ENCODE results near the gene DIAPH3.
"Not testable (repeated sequence)": the region's sequence is repeated elsewhere in the genome, so short reads cannot be mapped to it uniquely, and the experiment has no call there.

DIAPH3 gene

DNA sequence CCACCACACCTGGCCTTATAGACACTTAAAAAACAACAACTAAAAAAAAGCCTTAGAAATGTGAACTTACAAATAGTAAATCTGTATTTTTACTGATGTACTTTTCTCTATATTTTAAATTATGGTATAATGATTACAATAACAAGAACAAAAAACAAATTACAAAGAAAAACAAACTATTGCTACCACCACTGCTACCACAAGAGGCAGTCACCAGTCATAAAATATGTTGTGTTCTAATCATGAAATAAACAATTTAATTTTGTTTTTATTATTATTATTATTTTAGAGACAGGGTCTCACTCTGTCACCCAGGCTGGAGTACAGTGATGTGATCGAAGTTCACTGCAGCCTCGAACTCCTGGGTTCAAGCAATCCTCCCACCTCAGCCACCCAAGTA lies 72.2 kb downstream of the DIAPH3 start:
- DNase-seq = no peak

DNA sequence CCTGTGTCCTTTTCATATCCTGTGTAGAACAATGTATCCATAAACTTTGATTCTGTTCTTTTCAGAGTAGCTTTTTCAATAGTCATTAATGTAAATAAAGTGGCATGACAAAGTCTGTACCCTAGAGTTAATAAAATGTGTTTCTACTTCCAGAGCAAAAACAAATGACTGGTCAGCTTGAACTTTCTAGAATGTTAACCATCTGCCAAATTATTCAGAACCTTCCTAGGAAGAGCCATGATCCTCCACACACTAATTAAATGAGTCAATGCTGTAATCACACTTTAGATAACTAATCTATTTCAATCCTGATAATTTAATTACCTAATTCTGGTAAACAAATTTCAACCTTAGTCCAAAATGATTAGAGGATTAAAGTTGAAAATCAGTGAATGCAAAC lies 73.2 kb downstream of the DIAPH3 start:
- no peak for DNase-seq

DNA sequence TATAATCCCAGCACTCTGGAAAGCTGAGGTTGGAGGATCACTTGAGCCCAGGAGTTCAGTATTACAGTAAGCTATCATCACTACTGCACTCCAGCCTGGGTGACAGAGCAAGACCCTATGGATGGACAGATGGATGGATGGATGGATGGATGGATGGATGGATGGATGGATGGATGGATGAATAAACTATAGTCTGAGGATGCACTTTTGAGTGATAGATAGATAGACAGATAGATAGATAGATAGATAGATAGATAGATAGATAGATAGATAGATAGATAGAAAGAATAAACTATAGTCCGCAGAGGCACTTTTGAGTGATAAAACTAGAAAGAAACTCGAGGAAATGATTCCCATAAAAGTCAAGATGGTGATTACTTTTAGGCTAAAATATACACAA lies 79.9 kb downstream of the DIAPH3 start:
- DNase-seq = not testable (repeated sequence)

DNA sequence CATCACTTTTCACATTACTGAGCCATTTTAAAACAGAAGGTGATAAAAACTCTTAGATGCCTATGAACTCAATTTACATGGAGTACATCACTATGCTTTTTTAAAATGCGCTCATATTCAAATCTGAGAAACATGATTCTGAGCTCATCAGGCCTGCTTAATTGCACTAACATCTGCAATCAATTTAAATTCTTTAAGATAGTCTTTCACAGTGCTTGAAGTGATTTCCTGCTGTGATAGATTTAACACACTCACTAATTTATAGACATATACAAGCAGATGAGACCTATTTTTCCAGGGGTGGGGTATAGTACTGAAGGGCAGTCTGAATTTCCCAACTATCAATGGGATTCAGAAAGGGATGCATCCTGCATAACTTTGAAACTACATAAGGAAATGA lies 82.9 kb downstream of the DIAPH3 start:
- no peak for DNase-seq

DNA sequence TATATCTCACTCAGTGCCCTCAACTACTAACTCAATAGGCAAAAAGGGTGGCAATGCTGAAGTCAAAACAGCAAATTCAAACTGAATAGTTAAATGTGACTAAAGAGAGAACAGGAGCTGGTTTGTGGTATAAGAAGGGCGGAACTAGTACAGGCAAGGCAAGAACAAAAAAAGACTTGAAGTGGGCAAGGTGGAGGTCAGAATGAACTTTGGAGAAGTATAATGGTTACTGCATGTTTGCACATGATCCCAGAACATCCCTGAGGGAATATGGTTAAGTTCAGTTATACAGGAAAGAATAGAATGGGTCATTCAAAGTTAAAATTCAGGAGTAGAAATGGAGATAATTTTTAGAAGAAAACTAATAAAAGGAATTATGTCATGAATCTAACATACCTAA lies 85.5 kb downstream of the DIAPH3 start:
- DNase-seq = no peak

DNA sequence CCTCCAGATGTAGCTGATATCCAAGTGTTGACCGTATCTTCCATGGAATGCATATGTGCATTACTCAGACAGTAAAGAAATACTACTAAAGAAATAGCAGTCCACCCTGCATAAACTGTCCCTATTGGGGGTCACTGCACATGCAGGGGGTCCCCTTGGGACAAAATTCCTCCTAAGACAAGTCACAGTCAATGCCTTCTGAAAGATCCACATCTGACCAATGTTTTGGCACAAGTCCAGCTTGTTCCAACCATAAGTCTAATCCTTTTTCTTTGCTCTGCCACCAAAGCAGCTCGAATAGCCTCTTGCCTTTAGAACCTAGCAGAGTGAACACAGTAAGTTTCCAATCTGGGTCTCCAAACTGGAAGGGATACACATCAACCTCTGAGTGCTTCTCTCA lies 87.9 kb downstream of the DIAPH3 start:
- DNase-seq = no peak

DNA sequence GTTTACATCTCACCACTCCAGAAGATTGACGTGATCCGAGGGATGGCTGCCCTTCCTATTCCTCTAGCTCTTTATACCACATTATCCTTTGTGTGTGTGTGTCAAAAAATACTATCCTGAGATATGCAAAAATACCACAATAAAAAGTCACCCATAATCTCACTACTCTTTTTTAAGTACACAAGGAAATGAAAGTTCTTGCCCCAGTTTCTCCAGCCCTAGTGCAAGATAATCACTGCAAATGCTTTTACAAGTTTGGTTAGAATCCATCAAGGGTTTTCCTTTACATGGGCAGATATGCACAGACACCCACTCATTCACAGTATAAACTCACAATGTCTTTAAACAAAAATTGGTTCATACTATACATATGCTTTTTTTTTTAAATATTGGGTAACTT lies 89.3 kb downstream of the DIAPH3 start:
- DNase-seq = no peak

DNA sequence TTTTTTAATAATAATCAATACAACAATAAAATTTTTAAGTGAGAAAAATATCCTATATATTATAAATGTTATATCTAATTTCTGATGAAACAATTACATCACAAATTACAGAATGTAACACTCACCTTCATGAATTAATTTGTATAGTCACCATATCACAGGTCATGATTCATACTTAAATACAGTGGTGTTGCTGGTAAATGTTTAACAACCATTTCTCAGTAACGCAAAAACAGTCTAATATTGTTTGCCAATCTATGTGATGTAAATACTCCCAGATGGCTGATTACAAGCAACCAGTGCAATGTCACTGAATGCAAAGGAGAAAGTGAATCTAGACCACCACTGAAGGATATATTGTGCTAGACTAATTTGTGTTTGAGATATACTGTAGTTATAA lies 97.5 kb downstream of the DIAPH3 start:
- no peak for DNase-seq

DNA sequence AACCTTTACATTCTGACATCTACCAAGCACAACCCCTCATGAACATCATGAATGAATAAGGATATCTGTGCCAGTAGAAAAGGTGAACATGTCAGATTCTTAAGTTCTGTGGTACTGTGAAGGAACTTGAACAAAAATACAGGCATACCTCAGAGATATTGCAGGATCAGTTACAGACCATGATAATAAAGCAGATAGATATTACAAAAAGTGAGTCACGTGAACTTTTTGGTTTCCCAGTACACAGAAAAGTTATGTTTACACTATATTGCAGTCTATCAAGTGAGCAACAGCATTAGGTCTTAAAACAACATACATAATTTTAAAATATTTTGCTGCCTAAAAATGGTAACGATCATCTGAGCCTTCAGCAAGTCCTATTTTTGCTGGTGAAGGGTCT lies 101.2 kb downstream of the DIAPH3 start:
- DNase-seq = no peak

DNA sequence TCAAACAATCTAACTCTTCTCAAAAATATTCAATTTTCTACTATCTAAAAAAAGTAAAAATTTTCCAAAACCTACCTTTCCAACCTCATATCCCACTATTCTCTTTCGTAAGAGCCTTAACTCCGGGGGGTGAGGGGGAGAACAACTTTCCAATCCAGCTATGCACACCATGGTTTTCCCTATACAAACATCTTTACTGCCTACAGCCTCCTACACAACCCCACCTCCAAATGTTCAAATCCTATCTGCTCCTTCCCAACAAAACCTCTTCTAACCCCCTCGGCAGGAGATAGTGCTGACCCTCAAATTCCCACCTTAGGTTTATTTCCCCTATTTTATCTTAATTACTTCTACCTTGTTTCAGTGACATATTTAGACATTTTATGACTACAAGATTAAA lies 102.0 kb downstream of the DIAPH3 start:
- no peak for DNase-seq

DNA sequence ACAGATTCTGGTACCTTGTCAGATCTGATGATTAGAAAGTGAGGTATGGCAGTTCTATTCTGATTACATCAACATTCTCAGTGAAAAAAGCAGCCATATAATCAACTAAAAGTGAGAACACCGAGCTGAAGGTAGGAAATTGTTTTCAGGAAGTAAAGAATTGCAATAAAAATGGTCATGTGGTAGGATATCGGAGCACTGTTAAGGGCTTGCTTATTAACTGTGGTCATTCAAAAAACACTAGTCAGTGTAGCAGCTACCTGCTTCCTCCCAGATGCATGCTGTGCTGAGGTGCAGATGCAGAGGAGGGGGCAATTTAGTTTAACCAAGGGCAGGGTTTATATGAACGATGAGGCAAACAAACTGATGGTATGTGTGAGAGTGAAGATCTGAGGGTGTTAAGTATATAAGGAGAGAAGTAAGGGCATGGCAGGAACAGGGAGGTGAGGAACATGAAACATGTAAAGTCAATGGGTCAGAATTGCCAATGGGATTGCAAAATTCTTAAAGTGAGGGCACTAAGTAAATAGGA lies 111.9 kb downstream of the DIAPH3 start:
- no peak for DNase-seq

DNA sequence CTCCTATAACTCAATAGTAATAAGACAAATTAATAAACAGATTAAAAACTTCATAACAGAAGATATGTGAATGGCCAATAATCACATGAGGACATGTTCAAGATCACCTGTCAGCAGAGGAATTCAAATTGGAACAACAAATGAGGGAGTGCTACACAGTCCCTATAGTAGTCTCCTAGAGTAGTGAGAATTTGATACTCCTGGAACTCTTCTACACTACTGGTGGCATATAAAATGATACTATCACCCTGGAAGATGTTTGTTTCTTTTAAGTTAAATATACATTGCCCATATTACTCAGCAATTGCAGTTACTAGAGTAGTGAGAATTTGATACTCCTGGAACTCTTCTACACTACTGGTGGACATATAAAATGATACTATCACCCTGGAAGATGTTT lies 115.4 kb downstream of the DIAPH3 start:
- not testable (repeated sequence) for DNase-seq

DNA sequence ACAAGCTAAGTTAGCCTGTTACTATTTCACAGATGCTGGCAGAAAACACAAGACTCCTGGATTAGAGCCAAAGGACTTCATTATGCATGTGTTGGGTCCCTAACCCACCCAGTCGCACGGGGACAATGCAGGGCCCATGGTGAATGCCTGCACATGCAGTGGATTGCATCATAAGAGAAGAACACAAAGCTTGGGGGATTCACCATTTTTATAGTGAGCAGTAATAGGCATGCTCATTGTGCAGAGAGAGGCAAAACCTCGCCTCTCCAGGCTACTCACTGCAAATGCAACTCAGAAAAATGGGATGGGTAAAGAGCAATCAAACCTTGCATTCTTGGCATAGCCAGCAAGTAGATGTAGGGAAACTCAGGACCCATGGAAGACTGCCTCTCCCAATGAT lies 115.8 kb downstream of the DIAPH3 start:
- no peak for DNase-seq

DNA sequence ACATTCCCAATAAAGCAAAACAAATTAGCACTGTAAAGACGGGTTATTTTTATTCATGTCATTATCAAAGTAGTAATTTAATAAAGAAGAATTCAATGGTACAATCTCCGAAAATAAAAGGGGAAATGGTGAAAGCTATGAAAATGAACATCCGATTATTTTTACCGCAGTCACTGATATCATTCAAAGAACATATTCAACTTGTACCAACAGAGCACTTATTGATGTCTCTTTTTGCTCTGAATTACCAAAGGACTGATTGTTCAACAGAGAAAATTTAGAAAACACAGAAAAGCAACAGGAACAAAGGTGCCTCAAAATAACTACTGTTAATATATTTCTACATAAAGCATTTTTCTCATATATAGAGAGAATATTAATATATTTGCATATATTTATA lies 119.4 kb downstream of the DIAPH3 start:
- no peak for DNase-seq

DNA sequence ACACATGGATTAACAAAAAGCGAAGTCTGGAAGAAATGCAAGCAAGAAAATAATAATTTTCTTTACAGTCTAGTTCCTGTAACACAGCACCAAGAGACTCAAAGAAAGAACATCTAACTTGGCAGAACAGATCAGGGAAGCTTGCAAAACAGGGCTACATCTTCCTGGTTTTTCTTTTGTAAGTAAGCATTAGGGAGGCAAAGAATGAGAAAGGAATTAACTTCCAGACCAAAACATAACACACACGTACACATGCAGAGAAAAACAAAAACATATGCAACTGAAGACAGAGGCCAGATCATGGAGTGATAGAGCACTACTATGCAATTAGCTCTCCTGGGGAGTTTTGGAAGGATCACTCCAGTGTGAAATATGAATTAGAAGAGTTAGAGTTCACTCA lies 120.5 kb downstream of the DIAPH3 start:
- no peak for DNase-seq

DNA sequence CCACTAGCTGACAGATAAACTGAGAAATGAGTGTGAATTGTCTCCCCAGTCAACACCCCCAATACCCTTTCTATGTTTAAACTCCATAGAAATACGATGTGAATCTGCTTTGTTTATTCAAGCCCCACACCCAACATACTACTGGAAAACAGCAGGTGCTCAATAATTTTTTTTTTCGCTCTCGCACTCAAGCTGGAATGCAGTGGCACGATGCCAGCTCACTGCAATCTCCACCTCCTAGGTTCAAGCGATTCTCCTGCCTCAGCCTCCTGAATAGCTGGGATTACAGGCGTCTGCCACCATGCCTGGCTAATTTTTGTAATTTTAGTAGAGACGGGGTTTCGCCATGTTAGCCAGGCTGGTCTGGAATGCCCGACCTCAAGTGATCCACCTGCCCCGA lies 123.1 kb downstream of the DIAPH3 start:
- DNase-seq = not testable (repeated sequence)

DNA sequence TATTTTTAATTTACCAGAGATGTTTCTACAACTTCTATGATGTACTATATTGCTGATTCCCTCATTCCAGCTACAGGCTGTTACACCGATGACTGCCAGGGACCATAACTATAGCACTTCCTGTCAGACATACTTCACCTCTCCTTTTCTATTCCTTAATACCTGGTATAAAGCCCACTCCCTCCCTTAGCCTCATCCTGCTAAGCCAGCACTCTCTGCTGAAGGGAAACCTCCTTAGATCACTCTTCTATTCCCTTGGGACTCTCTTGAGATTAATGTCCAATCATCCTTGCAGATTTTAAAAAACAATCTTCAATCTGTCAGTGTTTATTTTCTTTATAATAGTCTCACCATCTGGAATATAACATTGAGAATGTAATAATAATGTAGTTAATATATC lies 127.9 kb downstream of the DIAPH3 start:
- no peak for DNase-seq

DNA sequence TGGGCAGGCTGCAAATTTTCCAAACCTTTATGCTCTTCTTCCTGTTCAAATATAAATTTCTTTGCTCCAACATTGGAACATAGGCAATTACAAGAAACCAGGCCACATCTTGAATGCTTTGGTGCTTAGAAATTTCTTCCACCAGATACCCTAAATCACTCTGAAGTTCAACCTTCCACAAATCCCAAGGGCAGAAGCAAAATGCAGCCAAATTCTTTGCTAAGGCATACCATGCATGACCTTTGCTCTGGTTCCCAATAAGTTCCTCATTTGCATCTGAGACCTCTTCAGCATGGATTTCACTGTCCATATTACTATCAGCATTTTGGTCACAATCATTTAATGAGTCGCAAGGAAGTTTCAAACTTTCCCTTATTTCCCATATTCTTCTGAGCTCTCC lies 130.9 kb downstream of the DIAPH3 start:
- DNase-seq = no peak

DNA sequence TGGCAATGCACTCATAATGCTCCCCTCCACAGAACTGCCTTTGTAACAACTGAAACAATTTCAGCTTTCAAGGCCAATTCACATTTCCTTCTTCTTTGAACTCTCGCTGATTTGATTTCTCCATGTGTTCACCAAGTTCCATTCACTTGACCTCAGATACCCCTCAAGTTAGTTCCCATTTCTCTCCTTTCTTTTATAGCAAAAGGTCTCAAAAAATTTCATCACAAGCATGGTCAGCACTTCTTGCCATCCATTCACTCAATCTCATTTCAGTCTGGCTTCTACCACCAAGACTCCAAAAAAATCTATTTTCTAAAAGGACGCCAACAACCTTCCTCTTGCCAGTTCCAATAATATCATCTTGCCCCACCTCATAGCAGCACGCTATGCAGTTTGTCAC lies 135.7 kb downstream of the DIAPH3 start:
- no peak for DNase-seq

DNA sequence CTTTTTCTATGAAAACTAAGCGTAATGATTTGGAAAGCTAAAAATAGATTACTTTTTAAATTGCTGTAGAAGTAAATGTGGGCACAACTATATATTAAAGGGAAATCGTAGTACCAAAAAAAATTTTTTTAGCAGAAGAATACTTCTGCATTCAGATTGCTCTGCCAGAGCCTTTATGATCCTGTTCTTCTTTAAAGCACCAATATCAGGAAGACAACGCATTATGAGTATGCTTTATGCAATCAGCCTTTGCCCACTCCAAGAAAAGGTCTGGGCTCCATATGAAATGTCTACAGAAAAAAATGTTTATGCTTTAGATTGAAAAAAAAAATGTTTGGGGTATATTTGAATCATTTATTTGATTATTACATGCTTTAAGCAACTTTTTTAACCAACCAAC lies 137.4 kb downstream of the DIAPH3 start:
- DNase-seq = no peak

DNA sequence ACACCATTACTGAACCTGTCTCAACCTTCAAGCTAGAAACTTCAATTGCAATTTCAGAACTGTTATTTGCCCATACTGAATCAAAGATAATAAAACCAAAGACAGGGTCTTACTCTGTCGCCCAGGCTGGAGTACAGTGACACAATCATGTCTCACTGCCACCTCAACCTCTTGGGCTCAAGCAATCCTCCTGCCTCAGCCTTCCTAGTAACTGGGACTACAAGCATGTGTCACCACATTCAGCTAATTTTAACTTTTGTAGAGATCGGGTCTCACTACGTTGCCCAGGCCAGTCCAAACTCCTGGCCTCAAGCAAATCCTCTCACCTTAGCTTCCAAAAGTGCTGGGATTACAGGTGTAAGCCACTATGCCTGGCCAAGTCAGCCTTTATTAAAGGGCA lies 143.4 kb downstream of the DIAPH3 start:
- DNase-seq = no peak

DNA sequence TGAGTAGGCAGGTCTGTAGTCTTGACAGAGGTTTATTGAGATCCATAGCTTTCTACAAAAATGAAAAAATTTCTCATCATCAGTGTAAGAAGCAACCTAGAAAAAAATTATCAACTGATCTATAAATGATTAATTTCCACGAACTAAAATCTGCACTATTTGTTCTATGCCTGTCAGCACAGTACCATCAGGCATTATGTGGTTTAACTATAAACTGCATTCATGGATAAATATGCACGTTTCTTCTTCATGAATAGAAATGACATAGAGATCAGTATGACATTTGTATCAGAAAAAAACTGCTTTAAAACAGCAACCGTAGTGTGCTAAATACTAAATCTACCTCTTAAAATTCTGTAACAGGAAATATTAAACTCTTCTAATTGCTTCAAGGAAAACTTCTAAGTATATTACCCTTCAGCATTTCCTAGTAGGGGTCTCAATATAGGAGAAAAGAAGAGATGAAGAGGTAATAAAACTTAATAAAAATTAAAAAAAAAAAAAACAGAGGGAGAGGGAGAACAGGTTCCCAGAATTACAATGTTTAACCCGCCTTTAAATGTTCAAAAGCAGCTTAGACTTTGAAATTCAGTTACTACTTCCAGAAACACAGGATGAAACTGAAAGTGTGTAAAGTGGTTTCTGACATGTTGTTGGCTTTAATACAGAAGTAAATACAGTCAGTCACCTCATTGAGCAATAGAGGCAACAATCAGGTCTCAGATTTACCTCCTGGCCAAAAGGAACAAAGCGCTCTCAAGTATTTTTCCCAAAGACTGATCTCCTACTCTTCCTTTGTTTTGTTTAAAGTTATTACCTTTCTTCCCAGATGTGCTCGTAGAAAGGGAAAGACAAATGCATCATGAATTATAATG lies 144.4 kb downstream of the DIAPH3 start:
- DNase-seq = no peak

DNA sequence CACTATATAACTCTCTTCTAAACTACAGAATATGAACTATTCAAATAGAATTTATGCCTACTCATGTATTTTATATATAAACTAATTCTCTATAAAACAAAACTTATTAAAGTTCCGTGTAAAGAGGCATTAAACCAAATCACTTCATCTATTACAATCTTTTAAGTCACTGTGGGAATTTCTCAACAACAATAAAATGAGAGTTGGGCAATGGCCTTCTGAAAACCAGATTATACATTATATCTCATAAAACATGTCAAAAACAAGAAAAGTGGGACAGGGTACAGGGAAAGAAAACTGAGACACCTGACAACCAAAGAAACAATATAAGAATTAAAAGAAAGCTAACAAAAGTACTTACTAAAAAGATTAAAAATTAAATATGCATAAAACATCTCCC lies 145.2 kb downstream of the DIAPH3 start:
- no peak for DNase-seq

DNA sequence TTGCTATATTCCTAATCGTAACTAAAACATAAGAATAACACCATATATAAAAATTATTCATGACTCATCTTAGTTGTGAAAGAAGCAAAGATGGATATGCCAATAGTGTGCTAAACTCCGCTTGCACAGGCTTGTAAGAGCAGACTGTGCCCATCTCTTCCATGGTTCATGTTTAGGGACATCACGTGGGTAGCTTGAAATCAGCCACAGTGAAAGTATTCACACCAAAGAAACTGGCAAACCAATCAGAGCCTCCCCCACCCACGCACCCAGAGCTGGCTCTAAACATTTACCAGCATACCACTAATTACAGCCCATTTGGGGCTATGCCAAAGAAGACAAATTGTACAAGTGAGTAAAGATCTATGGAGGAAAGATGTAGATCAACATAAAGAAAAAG lies 147.5 kb downstream of the DIAPH3 start:
- no peak for DNase-seq

DNA sequence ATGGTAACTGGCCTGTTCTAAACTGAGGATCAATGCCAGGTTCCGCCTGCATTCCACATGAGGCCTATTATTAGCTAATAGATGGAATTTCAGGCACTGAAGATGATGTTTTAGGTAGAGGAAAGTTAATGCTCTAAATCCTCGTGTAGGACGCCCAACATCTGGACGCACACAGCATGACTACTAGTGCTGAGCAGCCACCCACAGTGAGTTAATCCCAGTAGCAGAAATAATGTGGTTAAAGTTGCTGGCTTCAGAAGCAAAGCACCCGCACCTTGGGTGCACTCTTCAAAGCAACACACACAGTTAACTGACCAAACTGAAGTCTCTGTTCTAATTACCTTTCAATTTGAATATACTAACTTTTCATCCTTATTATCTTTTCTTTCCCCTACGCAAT lies 150.6 kb downstream of the DIAPH3 start:
- DNase-seq = no peak
